ENCODE data around the gene NUP43. TPM values are rescaled to one million over a fixed set of nuclear protein-coding genes. Genes with fewer than 3 reads are reported as not detected.

Gene NUP43
- total RNA-seq, 1 experiment from 2014 or later, result 79.1 TPM

Other genes starting within 250 kb of the NUP43 start
- 24.8 to 28.1 TPM (median 27.7 TPM) in 3 replicates for gene PPIL4, start 200.5 kb downstream of the NUP43 start, total RNA-seq (2021)
- gene GINM1, start 180.2 kb downstream of the NUP43 start, total RNA-seq (2021), result 16.8 to 21.4 TPM (median 19.9 TPM) in 3 replicates
- 16.0 to 18.1 TPM (median 16.1 TPM) in 3 replicates for gene KATNA1, start 97.8 kb downstream of the NUP43 start, total RNA-seq (2021)
- gene LATS1, start 28.4 kb downstream of the NUP43 start, total RNA-seq (2021), result 21.4 to 24.2 TPM (median 21.8 TPM) in 3 replicates
- gene PCMT1, start 3.2 kb upstream of the NUP43 start, total RNA-seq (2021), result 81.0 to 90.7 TPM (median 84.5 TPM) in 3 replicates
- gene LRP11, start 117.8 kb upstream of the NUP43 start, total RNA-seq (2021), result 19.8 to 22.5 TPM (median 22.2 TPM) in 3 replicates
- gene RAET1E, start 151.6 kb upstream of the NUP43 start, total RNA-seq (2021), result not detected in 3 replicates
- gene RAET1G, start 176.6 kb upstream of the NUP43 start, total RNA-seq (2021), result not detected in 3 replicates
- gene ULBP2, start 195.5 kb upstream of the NUP43 start, total RNA-seq (2021), result 0.13 to 0.23 TPM in 2 of 3 replicates, not detected in the other
- 0.64 to 0.81 TPM (median 0.64 TPM) in 3 replicates for gene ULBP1, start 217.4 kb upstream of the NUP43 start, total RNA-seq (2021)